HEK293 (cell line): Measurements from ENCODE around the gene BLOC1S1.

Source experiments
- CTCF ChIA-PET: fragments of 350-600 bp; formaldehyde crosslinking; extraction: SDS; loops from one replicate; lab custom pipeline; 2021; ENCODE audit warnings: antibody characterized with exemption; lab: Yijun Ruan, JAX
- POLR2A ChIA-PET: fragments of 300-600 bp; formaldehyde crosslinking; extraction: SDS; loops from one replicate; lab custom pipeline; 2020; ENCODE audit warnings: antibody characterized with exemption, inconsistent platforms; lab: Yijun Ruan, JAX
- H3K27ac ChIP-seq: fragments of 200-500 bp; sonication (Bioruptor generic); 2 replicates; pipeline ENCODE4 v1.5.1; 2014; ENCODE audit warnings: low read depth, low read length, control low read depth, inconsistent platforms; ENCODE audit errors: extremely low read depth
- H3K36me3 ChIP-seq, 2 experiments: fragments of 200-500 bp in 1 of 2; sonication (Bioruptor generic) in 1 of 2; 1 replicate in 1 of 2; 2 replicates in 1 of 2; pipeline ENCODE4 v1.5.1; 2014 to 2017; ENCODE audit warnings: inconsistent platforms in 2 of 2, low read length in 2 of 2; ENCODE audit not compliant: control insufficient read depth in 2 of 2, insufficient read depth in 1 of 2
- H3K4me1 ChIP-seq: fragments of 200-500 bp; sonication (Bioruptor generic); 2 replicates; pipeline ENCODE4 v1.5.1; 2014; ENCODE audit warnings: mild to moderate bottlenecking, low read length, inconsistent platforms; ENCODE audit not compliant: control insufficient read depth, insufficient read depth
- H3K4me3 ChIP-seq: 2 replicates; pipeline ENCODE4 v1.5.1; 2011; ENCODE audit warnings: low read depth, mild to moderate bottlenecking, control low read depth, low read length, moderate library complexity
- H3K9me3 ChIP-seq: fragments of 200-500 bp; sonication (Bioruptor generic); 2 replicates; pipeline ENCODE4 v1.5.1; 2014; ENCODE audit warnings: low read depth, low read length, inconsistent platforms; ENCODE audit not compliant: control insufficient read depth, insufficient read depth
- EGR2 ChIP-seq: fragments of 450-650 bp; formaldehyde crosslinking; IDR thresholded peaks from 2 replicates; pipeline ENCODE4 v1.5.1; 2016; ENCODE audit warnings: low read depth, missing biosample characterization, missing genetic modification characterization
- SALL2 ChIP-seq: fragments of 450-650 bp; formaldehyde crosslinking; IDR thresholded peaks from 2 replicates; pipeline ENCODE4 v1.5.0; 2017; ENCODE audit warnings: missing biosample characterization, mild to moderate bottlenecking, missing genetic modification characterization, borderline replicate concordance
- SETDB1 ChIP-seq: IDR thresholded peaks from one replicate; pipeline ENCODE4 v1.6.1; 2017; ENCODE audit warnings: mild to moderate bottlenecking, low read length, moderate library complexity, mixed read lengths; ENCODE audit not compliant: insufficient read length
- SP3 ChIP-seq: fragments of 450-650 bp; formaldehyde crosslinking; IDR thresholded peaks from 2 replicates; pipeline ENCODE4 v1.5.1; 2016; ENCODE audit warnings: missing biosample characterization, missing genetic modification characterization
- WT1 ChIP-seq: fragments of 450-650 bp; formaldehyde crosslinking; IDR thresholded peaks from 2 replicates; pipeline ENCODE4 v1.5.1; 2016; ENCODE audit warnings: missing biosample characterization, missing genetic modification characterization
- YY1 ChIP-seq: fragments of 450-650 bp; formaldehyde crosslinking; IDR thresholded peaks from 2 replicates; pipeline ENCODE4 v1.5.1; 2018; ENCODE audit warnings: missing biosample characterization, missing genetic modification characterization
- ZBTB8A ChIP-seq: fragments of 450-650 bp; formaldehyde crosslinking; IDR thresholded peaks from 2 replicates; pipeline ENCODE4 v1.5.1; 2016; ENCODE audit warnings: missing biosample characterization, missing genetic modification characterization
- ZFHX2 ChIP-seq: fragments of 450-650 bp; formaldehyde crosslinking; conservative IDR thresholded peaks from 2 replicates; pipeline ENCODE4 v1.5.1; 2016; ENCODE audit warnings: missing biosample characterization, missing genetic modification characterization
- ZNF10 ChIP-seq: fragments of 450-650 bp; formaldehyde crosslinking; IDR thresholded peaks from 2 replicates; pipeline ENCODE4 v1.5.1; 2017; ENCODE audit warnings: missing biosample characterization, missing genetic modification characterization
- ZNF146 ChIP-seq: fragments of 450-650 bp; formaldehyde crosslinking; IDR thresholded peaks from 2 replicates; pipeline ENCODE4 v1.5.1; 2016; ENCODE audit warnings: missing biosample characterization, missing genetic modification characterization
- ZNF324 ChIP-seq: fragments of 450-650 bp; formaldehyde crosslinking; IDR thresholded peaks from 2 replicates; pipeline ENCODE4 v1.5.1; 2016; ENCODE audit warnings: missing biosample characterization, missing genetic modification characterization
- ZNF510 ChIP-seq: fragments of 450-650 bp; formaldehyde crosslinking; IDR thresholded peaks from 2 replicates; pipeline ENCODE4 v1.5.1; 2018; ENCODE audit warnings: mild to moderate bottlenecking, missing genetic modification characterization, missing biosample characterization; ENCODE audit not compliant: insufficient replicate concordance
- ZNF549 ChIP-seq: fragments of 450-650 bp; IDR thresholded peaks from 2 replicates; pipeline ENCODE4 v1.5.1; 2018; ENCODE audit warnings: missing biosample characterization, missing genetic modification characterization, mild to moderate bottlenecking, inconsistent platforms, moderate library complexity
- ZNF561 ChIP-seq: fragments of 450-650 bp; IDR thresholded peaks from 2 replicates; pipeline ENCODE4 v1.5.1; 2018; ENCODE audit warnings: missing biosample characterization, missing genetic modification characterization, borderline replicate concordance
- ZNF660 ChIP-seq: fragments of 450-650 bp; IDR thresholded peaks from 2 replicates; pipeline ENCODE4 v1.5.1; 2018; ENCODE audit warnings: missing biosample characterization, mild to moderate bottlenecking, missing genetic modification characterization
- TF ChIP-seq, protein P1 (sequence below): fragments of 450-650 bp; formaldehyde crosslinking; IDR thresholded peaks from 2 replicates; pipeline ENCODE4 v1.5.1; 2016; ENCODE audit warnings: missing biosample characterization, missing genetic modification characterization
- TF ChIP-seq, protein P2 (sequence below): fragments of 450-650 bp; formaldehyde crosslinking; IDR thresholded peaks from 2 replicates; pipeline ENCODE4 v1.5.1; 2016; ENCODE audit warnings: missing biosample characterization, missing genetic modification characterization
- TF ChIP-seq, protein P3 (sequence below): IDR thresholded peaks from 2 replicates; pipeline ENCODE4 v1.6.1; 2011; ENCODE audit warnings: mild to moderate bottlenecking, low read depth, low read length, borderline replicate concordance
- TF ChIP-seq, protein P4 (sequence below): fragments of 450-650 bp; formaldehyde crosslinking; IDR thresholded peaks from 2 replicates; pipeline ENCODE4 v1.5.1; 2016; ENCODE audit warnings: missing biosample characterization, missing genetic modification characterization
- TF ChIP-seq, protein P5 (sequence below): fragments of 450-650 bp; formaldehyde crosslinking; IDR thresholded peaks from 2 replicates; pipeline ENCODE4 v1.5.1; 2017; ENCODE audit warnings: missing biosample characterization, missing genetic modification characterization
- TF ChIP-seq, protein P6 (sequence below): fragments of 450-650 bp; formaldehyde crosslinking; IDR thresholded peaks from 2 replicates; pipeline ENCODE4 v1.5.1; 2017; ENCODE audit warnings: missing biosample characterization, missing genetic modification characterization
- TF ChIP-seq, protein P7 (sequence below): fragments of 450-650 bp; formaldehyde crosslinking; IDR thresholded peaks from 2 replicates; pipeline ENCODE4 v1.5.1; 2017; ENCODE audit warnings: missing biosample characterization, mild to moderate bottlenecking, missing genetic modification characterization, moderate library complexity

Gene BLOC1S1

DNA sequence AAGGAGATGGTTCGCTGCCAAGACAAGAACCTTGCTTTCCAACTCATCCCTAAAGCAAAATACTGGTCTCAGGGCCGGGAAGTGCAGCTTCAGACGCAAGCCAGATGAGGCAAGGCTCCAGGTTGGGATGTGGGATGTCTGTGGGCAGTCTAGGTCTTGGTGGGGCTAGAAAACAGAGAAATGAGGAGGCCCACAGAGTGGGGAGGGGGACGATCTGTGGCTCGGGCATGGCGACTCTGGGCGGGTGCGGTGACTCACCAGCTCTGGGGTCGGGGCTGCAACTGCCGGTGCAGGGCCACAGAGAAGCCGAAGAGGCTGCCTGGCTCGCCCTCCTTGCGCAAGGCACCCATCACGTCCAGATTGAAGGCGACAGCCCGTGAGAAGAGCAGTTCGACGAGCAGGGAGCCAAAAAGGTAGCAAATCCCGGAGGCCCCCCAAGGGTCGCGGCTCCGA is 8.6 kb upstream of the BLOC1S1 start (continued):
- TF ChIP-seq, protein P1, sequence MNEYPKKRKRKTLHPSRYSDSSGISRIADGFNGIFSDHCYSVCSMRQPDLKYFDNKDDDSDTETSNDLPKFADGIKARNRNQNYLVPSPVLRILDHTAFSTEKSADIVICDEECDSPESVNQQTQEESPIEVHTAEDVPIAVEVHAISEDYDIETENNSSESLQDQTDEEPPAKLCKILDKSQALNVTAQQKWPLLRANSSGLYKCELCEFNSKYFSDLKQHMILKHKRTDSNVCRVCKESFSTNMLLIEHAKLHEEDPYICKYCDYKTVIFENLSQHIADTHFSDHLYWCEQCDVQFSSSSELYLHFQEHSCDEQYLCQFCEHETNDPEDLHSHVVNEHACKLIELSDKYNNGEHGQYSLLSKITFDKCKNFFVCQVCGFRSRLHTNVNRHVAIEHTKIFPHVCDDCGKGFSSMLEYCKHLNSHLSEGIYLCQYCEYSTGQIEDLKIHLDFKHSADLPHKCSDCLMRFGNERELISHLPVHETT (tag by site-specific recombination): 0 out of 2 replicates have a peak, but pooled peaks have one; percentile 21
- TF ChIP-seq, protein P2, sequence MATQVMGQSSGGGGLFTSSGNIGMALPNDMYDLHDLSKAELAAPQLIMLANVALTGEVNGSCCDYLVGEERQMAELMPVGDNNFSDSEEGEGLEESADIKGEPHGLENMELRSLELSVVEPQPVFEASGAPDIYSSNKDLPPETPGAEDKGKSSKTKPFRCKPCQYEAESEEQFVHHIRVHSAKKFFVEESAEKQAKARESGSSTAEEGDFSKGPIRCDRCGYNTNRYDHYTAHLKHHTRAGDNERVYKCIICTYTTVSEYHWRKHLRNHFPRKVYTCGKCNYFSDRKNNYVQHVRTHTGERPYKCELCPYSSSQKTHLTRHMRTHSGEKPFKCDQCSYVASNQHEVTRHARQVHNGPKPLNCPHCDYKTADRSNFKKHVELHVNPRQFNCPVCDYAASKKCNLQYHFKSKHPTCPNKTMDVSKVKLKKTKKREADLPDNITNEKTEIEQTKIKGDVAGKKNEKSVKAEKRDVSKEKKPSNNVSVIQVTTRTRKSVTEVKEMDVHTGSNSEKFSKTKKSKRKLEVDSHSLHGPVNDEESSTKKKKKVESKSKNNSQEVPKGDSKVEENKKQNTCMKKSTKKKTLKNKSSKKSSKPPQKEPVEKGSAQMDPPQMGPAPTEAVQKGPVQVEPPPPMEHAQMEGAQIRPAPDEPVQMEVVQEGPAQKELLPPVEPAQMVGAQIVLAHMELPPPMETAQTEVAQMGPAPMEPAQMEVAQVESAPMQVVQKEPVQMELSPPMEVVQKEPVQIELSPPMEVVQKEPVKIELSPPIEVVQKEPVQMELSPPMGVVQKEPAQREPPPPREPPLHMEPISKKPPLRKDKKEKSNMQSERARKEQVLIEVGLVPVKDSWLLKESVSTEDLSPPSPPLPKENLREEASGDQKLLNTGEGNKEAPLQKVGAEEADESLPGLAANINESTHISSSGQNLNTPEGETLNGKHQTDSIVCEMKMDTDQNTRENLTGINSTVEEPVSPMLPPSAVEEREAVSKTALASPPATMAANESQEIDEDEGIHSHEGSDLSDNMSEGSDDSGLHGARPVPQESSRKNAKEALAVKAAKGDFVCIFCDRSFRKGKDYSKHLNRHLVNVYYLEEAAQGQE (tag by site-specific recombination): peak; percentile 13; the same call in 1 of the 2 replicates
- no peak for TF ChIP-seq ZNF146 (tag by site-specific recombination)
- TF ChIP-seq, protein P3, sequence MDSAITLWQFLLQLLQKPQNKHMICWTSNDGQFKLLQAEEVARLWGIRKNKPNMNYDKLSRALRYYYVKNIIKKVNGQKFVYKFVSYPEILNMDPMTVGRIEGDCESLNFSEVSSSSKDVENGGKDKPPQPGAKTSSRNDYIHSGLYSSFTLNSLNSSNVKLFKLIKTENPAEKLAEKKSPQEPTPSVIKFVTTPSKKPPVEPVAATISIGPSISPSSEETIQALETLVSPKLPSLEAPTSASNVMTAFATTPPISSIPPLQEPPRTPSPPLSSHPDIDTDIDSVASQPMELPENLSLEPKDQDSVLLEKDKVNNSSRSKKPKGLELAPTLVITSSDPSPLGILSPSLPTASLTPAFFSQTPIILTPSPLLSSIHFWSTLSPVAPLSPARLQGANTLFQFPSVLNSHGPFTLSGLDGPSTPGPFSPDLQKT: no peak
- no peak for TF ChIP-seq ZNF324 (tag by site-specific recombination)
- TF ChIP-seq SETDB1: no peak
- TF ChIP-seq, protein P4, sequence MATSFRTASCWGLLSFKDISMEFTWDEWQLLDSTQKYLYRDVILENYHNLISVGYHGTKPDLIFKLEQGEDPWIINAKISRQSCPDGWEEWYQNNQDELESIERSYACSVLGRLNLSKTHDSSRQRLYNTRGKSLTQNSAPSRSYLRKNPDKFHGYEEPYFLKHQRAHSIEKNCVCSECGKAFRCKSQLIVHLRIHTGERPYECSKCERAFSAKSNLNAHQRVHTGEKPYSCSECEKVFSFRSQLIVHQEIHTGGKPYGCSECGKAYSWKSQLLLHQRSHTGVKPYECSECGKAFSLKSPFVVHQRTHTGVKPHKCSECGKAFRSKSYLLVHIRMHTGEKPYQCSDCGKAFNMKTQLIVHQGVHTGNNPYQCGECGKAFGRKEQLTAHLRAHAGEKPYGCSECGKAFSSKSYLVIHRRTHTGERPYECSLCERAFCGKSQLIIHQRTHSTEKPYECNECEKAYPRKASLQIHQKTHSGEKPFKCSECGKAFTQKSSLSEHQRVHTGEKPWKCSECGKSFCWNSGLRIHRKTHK (tag by site-specific recombination): no peak
- TF ChIP-seq ZNF510 (tag by site-specific recombination): no peak
- TF ChIP-seq, protein P5, sequence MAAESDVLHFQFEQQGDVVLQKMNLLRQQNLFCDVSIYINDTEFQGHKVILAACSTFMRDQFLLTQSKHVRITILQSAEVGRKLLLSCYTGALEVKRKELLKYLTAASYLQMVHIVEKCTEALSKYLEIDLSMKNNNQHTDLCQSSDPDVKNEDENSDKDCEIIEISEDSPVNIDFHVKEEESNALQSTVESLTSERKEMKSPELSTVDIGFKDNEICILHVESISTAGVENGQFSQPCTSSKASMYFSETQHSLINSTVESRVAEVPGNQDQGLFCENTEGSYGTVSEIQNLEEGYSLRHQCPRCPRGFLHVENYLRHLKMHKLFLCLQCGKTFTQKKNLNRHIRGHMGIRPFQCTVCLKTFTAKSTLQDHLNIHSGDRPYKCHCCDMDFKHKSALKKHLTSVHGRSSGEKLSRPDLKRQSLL: no peak
- TF ChIP-seq, all 188 proteins: peak for 25

DNA sequence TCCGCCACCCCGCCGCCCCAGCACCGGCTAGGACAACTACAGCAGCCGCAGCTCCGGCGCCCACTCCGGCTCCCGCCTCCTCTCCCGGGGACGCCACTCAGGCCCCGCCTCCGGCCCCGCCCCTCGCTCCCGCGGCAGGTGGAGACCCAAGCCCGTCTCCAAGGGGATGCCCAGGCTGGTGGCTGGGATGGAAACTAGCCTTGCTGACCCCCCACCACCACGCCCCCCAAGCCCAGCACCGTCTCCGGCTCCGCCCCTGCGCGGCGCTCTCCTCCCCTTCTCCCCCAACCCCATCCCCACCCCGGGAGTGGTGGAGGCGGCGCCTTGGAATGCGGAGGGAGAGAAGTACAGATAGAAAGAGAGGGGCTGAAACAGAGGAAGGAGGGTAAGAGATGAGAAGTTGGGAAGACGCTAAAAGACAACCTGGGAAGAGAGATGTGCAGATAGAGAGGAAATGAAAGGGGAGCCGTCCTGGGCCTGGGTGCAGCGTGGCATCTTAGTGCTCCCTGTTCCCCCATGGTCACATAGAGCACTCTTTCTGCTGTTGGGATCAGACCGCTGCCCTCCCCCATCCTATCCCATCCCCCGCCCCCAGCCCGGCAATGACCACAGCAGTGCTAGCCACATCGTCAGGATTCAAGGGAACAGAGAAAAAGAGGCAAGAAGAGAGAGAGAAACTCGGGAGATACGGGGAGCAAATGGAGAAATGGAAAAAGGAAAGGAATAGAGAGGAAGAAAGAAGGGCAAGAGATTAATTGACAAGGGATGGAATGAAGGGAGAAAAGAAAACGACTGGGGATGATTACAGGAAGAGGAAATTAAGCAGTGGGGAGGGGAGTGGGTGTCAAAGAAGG is 7.8 kb upstream of the BLOC1S1 start, which contains the start of gene ITGA7:
ITGA7 (minus strand) TSS at position 64 of the 854 bp plus-strand sequence. CDS start 222 bp downstream, outside the sequence.
- CTCF ChIA-PET: interaction anchor here (1.1 to 3.5 kb wide), 2 partner anchors 15 to 29 kb away, joined by 4 to 21 read pairs; partner anchors contain the start of gene RDH5
- TF ChIP-seq ZNF549 (tag by site-specific recombination) (no peak), YY1 (tag by site-specific recombination) (no peak), ZNF561 (no peak), ZFHX2 (peak; percentile 34), SALL2 (tag by site-specific recombination) (no peak), ZNF10 (no peak), EGR2 (tag by site-specific recombination) (peak; percentile 38; the same call in 1 of the 2 replicates), WT1 (peak; percentile 23; the same call in 1 of the 2 replicates), ZNF660 (no peak), SP3 (tag by site-specific recombination) (peak; percentile 81), ZBTB8A (tag by site-specific recombination) (no peak)
- TF ChIP-seq, protein P6, sequence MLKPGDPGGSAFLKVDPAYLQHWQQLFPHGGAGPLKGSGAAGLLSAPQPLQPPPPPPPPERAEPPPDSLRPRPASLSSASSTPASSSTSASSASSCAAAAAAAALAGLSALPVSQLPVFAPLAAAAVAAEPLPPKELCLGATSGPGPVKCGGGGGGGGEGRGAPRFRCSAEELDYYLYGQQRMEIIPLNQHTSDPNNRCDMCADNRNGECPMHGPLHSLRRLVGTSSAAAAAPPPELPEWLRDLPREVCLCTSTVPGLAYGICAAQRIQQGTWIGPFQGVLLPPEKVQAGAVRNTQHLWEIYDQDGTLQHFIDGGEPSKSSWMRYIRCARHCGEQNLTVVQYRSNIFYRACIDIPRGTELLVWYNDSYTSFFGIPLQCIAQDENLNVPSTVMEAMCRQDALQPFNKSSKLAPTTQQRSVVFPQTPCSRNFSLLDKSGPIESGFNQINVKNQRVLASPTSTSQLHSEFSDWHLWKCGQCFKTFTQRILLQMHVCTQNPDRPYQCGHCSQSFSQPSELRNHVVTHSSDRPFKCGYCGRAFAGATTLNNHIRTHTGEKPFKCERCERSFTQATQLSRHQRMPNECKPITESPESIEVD (tag by site-specific recombination): no peak
- TF ChIP-seq, protein P7, sequence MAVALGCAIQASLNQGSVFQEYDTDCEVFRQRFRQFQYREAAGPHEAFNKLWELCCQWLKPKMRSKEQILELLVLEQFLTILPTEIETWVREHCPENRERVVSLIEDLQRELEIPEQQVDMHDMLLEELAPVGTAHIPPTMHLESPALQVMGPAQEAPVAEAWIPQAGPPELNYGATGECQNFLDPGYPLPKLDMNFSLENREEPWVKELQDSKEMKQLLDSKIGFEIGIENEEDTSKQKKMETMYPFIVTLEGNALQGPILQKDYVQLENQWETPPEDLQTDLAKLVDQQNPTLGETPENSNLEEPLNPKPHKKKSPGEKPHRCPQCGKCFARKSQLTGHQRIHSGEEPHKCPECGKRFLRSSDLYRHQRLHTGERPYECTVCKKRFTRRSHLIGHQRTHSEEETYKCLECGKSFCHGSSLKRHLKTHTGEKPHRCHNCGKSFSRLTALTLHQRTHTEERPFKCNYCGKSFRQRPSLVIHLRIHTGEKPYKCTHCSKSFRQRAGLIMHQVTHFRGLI: no peak

More for the DNA sequence above, 7.8 kb upstream of the BLOC1S1 start, which contains the start of gene ITGA7:
- Histone ChIP-seq H3K36me3 (no peaks in the 10 kb centered on the region), H3K4me3 (peak within 1 kb of the TSS; percentile 48), H3K4me1 (no peaks in the 10 kb centered on the region; the same call in 1 of the 2 replicates), H3K9me3 (no peaks in the 10 kb centered on the region), H3K27ac (no peak within 1 kb of the TSS; the same call in 1 of the 2 replicates)
- POLR2A ChIA-PET: interaction anchor here (0.6 to 2.4 kb wide), 5 partner anchors 9 to 61 kb away, joined by 3 to 12 read pairs (median 3); partner anchors contain the start of gene CD63
